Cardiac fibroblast (primary cell): ENCODE results near the gene ATXN10.

ENCODE experiments used
- DNase-seq, 2 donors: peaks; one replicate each; pipeline versions ENCODE4 v3.0.0 to v3.0.0-alpha.2; 2010; ENCODE audit warnings: low read depth in 2 of 2
- H3K4me3 ChIP-seq, 2 donors: replicated peaks in 1 of 2; 1 replicate in 1 of 2; 2 replicates in 1 of 2; pipeline ENCODE4 v1.5.1; 2011; ENCODE audit warnings: low read depth in 2 of 2, low read length in 2 of 2, mild to moderate bottlenecking in 2 of 2, moderate library complexity in 1 of 2
- TF ChIP-seq, protein P1 (sequence below): IDR thresholded peaks from one replicate; pipeline ENCODE4 v1.5.1; 2011; ENCODE audit warnings: low read depth, mild to moderate bottlenecking, low read length, inconsistent platforms

The ATXN10 gene

GRCh38 chr22:45836418-45837169 is 165.0 kb downstream of the ATXN10 start:
- TF ChIP-seq, protein P1, sequence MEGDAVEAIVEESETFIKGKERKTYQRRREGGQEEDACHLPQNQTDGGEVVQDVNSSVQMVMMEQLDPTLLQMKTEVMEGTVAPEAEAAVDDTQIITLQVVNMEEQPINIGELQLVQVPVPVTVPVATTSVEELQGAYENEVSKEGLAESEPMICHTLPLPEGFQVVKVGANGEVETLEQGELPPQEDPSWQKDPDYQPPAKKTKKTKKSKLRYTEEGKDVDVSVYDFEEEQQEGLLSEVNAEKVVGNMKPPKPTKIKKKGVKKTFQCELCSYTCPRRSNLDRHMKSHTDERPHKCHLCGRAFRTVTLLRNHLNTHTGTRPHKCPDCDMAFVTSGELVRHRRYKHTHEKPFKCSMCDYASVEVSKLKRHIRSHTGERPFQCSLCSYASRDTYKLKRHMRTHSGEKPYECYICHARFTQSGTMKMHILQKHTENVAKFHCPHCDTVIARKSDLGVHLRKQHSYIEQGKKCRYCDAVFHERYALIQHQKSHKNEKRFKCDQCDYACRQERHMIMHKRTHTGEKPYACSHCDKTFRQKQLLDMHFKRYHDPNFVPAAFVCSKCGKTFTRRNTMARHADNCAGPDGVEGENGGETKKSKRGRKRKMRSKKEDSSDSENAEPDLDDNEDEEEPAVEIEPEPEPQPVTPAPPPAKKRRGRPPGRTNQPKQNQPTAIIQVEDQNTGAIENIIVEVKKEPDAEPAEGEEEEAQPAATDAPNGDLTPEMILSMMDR = no peak
- DNase-seq = no peak
- H3K4me3 ChIP-seq = no peak overlapping the region

- no peak for DNase-seq
- H3K4me3 ChIP-seq = no peak overlapping the region
- TF ChIP-seq, protein P1 = no peak
Observed at GRCh38 chr22:45837508-45837907, 165.9 kb downstream of the ATXN10 start.

DNA sequence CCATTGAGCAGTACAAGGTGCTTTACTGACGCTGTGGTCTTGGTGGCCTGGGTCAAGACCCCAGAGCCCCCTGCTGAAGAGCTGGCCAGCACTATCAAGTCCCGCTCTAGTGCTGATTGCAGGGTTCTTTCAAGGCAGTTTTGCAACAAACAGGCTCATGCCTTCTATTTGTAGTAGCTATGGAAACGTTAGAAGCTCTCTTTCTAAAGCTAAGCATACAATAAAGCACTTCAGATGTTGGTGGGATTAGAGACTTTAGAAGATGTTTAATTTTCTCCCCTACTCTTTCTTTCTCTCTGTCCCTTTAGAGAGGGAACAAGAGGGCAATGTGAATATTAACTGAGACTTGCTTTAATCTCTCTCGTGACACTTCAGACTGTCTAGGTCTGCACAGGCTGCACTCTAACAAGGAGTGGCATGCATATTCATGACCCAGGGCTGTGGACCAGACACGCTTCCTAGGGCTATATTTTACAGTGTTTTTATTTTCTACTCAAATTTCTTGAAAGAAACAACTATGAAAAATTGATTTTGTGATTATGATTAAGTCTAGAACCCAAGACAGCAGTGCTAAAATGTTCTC is 166.8 kb downstream of the ATXN10 start:
- H3K4me3 ChIP-seq = no peak overlapping the region
- TF ChIP-seq, protein P1 = no peak
- DNase-seq = no peak

DNA sequence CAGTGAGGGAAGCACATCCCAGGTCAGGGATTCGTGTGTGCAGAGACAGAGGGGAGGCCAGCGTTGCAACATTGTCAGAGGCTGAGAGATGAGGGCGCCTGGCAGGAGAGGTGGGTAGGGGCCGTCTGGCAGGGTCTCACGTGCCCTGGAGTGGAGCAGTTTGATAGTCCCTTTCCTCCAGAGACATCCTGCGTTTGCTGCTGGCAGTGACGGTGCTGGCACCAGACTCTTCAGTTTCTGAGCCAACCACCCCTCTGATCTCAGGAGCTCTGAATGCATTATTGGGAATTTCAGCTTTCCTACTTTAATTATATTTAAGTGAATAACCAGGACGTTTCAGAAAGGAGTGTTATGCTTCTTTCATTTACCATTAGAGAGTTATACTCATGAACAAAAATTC is 168.8 kb downstream of the ATXN10 start:
- no peak for DNase-seq
- H3K4me3 ChIP-seq = no peak overlapping the region
- TF ChIP-seq, protein P1 = no peak

- H3K4me3 ChIP-seq = no peak overlapping the region
- DNase-seq = peak; percentile 35 to 48
- TF ChIP-seq, protein P1 = no peak
Observed at GRCh38 chr22:45842291-45842991, 170.8 kb downstream of the ATXN10 start.

DNA sequence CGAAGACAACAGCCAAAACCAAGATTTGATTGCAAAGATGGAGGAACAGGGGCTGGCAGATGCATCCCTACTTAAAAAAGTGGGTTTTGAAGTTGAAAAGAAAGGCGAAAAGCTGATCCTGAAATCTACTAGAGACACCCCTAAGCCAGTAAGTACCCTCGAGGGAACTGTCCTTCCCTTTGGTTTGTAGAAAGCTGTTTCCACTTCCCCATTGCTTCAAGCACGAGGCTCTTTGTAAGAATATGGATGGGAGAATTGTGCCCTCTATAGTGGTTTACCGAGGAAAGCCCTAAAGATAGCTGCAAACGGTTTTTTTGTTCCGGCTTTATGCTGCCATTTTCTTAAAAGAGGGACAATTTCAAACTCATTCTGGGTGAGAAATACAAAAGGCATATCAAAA is 171.4 kb downstream of the ATXN10 start:
- TF ChIP-seq, protein P1 = no peak
- DNase-seq = no peak
- H3K4me3 ChIP-seq = no peak overlapping the region
